HCT116 (cell line): Measurements from ENCODE around the gene EVC.

ENCODE experiments used
- EZH2phosphoT487 ChIP-seq: fragments of 200-600 bp; IDR thresholded peaks from 2 replicates; pipeline ENCODE4 v1.6.1; 2018; ENCODE audit warnings: antibody characterized with exemption, borderline replicate concordance
- POLR2A ChIP-seq: IDR thresholded peaks from 2 replicates; pipeline ENCODE4 v1.7.0; 2011; ENCODE audit warnings: borderline replicate concordance; ENCODE audit not compliant: insufficient read depth, insufficient read length; ENCODE audit errors: extremely low read depth
- POLR2AphosphoS5 ChIP-seq: IDR thresholded peaks from 2 replicates; pipeline ENCODE4 v1.6.1; 2011; ENCODE audit warnings: mild to moderate bottlenecking, low read depth, low read length, moderate library complexity
- RAD21 ChIP-seq: IDR thresholded peaks from 2 replicates; pipeline ENCODE4 v1.6.1; 2012; ENCODE audit warnings: low read depth, mild to moderate bottlenecking

DNA sequence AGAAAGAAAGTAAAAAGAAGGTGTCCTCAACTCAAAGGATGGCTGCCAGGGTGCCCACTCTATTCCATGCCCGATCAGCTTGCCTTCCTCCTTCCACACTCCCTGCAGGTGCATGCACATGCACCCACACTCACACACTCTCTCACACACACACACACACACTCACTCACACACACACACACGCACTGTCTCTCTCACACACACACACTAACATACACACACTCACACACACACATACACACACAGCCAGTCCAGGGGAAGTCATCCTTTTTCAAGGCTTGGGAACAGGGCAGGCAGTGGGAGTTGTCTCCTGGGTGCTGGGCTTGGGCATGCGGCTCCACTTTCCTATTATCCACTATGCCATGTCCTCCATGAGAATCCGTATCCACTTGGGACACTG lies 131.5 kb downstream of the EVC start:
- no peak for TF ChIP-seq POLR2A
- no peak for TF ChIP-seq EZH2phosphoT487
- no peak for TF ChIP-seq POLR2AphosphoS5
- no peak for TF ChIP-seq RAD21
